ENCODE results near the gene SNX19.

GRCh38 chr11:130842001-130842400 is 74.3 kb downstream of the SNX19 start:
- TF ChIP-seq, protein P1, sequence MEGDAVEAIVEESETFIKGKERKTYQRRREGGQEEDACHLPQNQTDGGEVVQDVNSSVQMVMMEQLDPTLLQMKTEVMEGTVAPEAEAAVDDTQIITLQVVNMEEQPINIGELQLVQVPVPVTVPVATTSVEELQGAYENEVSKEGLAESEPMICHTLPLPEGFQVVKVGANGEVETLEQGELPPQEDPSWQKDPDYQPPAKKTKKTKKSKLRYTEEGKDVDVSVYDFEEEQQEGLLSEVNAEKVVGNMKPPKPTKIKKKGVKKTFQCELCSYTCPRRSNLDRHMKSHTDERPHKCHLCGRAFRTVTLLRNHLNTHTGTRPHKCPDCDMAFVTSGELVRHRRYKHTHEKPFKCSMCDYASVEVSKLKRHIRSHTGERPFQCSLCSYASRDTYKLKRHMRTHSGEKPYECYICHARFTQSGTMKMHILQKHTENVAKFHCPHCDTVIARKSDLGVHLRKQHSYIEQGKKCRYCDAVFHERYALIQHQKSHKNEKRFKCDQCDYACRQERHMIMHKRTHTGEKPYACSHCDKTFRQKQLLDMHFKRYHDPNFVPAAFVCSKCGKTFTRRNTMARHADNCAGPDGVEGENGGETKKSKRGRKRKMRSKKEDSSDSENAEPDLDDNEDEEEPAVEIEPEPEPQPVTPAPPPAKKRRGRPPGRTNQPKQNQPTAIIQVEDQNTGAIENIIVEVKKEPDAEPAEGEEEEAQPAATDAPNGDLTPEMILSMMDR (IDR thresholded peaks at IDR 0.05; ENCODE audit: insufficient read depth, low read length, poor library complexity, severe bottlenecking) = no peak
- no peak for TF ChIP-seq EZH2phosphoT487 (conservative IDR thresholded peaks at IDR 0.05; ENCODE audit: low read length)
